ENCODE measurements around the gene DNAI1. TPM values are rescaled to one million over a fixed set of nuclear protein-coding genes. Genes with fewer than 3 reads are reported as not detected.
"Not testable (repeated sequence)": the region's sequence is repeated elsewhere in the genome, so short reads cannot be mapped to it uniquely, and the experiment has no call there.

Gene DNAI1
- total RNA-seq, 1 experiment from 2014 or later: not detected

DNA sequence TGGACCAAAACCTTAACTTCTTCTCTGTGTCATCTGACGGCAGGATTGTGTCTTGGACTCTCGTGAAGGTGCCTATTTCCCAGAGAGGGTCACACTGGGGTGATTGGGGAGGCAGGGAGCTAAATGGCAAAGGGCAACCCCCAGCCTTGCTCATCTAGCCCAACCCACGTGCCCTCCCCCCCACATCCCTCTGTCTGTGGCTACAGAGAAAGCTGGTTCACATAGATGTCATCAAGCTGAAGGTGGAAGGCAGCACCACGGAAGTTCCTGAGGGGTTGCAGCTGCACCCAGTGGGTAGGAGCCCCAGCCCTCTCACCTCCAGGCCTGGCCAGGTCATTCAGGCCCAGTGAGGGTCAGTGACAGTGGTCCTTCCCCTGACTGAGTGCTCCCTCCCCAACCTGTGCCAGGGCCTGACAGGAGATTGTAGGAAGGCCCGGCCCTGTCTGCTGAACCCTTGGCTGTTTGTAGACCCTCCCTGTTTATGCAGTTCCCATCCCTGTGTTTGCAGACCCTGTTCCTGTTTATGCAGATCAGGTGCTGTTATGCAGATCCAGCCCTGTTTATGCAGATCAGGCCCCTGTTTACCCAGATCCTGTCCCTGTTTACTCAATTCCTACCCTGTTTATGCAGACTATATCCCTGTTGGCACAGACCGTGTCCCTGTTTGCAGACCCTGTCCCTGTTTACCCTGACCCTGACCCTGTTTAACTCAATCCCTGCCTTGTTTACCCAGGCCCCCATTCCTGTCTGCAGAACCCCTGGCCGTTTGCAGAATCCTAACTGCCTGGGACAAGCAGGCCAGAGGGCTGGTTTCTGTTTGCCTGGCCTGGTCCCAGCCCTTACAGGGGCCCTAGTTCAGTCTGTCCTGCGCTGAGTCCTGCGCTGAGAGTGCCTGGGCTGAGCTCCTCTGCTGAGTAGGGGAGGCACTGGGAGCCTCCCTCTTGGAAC lies 53.8 kb downstream of the DNAI1 start:
- no peak for DNase-seq (ENCODE audit: low read depth)

DNA sequence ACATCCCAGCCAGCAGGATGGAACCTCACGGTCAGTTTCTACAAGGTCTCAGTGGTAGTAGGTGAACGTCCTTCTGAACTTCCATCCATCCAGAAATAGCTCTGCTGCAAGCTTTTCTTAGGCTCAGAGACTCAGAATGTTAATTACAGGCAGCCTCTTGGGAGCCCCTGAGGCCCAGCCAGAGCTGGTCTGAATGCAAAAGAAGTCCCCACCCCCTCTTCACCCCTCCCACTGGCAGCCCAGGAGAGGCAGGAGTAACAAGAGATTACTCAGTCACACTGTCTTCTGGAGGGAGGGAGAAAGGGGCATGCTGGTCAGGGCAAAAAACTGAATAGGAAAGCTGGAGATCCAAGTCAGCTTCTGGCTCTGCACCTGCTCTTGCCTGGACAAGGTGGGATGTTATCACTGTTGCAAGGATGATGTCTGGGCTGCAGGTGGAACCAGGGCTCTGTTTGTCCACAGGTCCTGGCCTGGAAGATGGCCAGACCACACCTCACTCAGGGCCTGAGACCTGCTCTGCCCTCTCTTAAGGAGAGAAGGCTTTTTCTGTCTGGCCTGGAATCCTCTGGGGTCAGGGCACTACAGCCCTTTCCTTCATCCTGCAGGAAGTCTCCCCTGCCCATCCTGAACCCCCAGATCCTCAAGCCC lies 55.1 kb downstream of the DNAI1 start:
- no peak for DNase-seq (ENCODE audit: low read depth)

DNA sequence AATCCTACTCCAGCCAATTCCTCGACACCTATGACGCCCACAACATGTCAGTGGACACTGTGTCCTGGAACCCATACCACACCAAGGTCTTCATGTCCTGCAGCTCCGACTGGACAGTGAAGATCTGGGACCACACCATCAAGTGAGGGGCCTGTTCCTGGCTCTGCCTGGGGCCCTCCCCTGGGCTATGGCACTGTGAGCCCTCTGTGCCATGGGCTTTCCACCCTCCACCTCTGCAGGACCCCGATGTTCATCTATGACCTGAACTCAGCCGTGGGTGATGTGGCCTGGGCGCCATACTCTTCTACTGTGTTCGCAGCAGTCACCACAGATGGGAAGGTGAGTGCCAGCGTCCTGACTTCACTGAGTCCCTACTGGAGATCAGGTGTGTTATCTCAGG lies 55.8 kb downstream of the DNAI1 start:
- no peak for DNase-seq (ENCODE audit: low read depth)

DNA sequence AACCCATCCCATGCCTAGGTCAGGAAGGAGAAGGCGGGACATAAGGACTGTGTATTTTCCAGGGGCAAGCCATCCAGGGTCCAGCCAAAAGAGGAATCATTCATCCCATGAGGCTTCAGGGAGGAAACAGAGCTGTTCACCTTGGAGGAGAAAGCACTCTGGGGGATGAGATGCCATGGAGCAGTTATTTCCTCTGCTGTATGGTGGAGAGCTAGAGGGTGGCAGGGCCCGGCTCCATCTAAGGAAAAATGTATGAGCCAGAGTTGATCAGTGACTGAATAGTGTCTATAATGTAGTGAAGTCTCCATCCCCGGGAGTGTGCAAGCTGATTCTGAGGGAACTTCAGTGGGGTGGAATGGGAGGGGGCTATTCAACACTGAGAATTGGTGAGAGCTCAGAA lies 56.2 kb downstream of the DNAI1 start:
- no peak for DNase-seq (ENCODE audit: low read depth)

DNA sequence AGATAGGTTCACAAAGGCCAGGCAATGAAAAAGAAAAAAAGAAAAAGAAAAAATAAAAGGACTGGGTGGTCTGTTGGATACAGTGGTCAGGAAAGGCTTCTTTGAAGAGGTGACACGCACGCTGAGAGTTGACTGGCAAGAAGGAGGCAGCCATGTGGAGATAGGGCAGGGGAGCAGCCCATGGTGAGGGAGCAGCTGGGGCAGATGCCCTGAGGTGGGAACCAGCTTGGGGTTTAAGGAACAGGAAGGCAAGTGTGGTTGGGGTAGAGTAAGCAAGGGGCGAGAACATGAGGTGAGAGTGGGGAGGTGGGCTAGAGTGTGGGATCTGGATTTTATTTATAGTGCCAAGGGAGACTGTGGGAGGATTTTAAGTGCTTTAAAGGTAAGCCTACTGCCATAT lies 57.4 kb downstream of the DNAI1 start:
- DNase-seq (ENCODE audit: low read depth): no peak

DNA sequence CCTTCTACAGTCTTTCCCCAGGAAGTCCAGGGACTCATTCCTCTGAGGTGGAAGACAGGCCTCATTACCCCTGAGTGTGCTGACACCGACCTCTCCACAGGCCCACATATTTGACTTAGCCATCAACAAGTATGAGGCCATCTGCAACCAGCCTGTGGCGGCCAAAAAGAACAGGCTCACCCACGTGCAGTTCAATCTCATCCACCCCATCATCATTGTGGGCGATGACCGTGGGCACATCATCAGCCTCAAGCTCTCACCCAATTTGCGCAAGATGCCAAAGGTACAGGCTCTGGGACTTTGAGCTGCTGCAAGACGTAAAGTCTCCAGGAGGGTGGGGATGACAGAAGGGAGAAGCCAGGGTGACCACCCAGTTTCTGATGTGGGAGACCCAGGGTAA lies 58.6 kb downstream of the DNAI1 start:
- no peak for DNase-seq (ENCODE audit: low read depth)

DNA sequence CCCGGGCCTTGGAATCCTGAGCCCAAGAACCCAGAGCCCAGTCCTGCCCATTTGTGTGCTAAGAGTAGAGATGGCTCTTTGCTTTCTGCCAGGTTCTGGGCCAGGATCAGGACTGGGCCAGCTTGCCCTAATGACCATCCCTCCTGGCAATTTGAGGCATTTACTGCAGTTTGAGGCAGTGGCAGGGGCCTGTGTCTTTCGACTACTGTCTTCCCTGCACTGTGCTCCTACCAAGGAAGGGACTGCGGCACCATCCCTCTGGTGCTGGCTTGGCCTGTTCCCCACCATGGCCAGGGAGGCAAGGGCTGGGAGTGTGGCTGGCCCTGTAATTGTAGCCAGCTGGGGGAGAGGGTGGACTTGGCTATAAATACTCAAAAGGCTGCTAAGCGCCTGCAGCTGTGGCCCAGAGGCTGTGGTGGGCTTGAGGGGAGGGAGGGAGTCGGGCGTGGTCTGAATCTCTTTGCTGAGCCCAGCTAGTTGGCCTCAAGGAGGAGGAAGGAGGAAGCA lies 59.6 kb downstream of the DNAI1 start:
- no peak for DNase-seq (ENCODE audit: low read depth)

DNA sequence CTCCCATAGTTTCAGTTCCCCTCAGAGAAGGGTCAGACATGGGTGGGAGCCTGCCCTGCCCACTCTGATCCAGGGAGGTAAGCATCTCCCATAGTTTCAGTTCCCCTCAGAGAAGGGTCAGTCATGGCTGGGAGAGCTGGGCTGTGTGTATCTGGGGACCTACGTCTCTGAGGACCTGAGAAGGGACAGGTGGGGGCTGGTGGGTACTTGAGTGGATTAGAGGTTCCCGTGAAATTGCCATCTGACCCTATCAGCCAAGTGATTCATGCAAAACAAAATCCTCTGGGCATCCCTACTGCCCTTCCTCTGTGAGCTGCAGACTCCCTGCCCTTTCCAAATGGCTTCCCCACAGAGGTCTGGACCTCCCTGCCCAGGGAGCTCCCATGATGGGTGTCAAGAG lies 60.3 kb downstream of the DNAI1 start:
- no peak for DNase-seq (ENCODE audit: low read depth)

DNA sequence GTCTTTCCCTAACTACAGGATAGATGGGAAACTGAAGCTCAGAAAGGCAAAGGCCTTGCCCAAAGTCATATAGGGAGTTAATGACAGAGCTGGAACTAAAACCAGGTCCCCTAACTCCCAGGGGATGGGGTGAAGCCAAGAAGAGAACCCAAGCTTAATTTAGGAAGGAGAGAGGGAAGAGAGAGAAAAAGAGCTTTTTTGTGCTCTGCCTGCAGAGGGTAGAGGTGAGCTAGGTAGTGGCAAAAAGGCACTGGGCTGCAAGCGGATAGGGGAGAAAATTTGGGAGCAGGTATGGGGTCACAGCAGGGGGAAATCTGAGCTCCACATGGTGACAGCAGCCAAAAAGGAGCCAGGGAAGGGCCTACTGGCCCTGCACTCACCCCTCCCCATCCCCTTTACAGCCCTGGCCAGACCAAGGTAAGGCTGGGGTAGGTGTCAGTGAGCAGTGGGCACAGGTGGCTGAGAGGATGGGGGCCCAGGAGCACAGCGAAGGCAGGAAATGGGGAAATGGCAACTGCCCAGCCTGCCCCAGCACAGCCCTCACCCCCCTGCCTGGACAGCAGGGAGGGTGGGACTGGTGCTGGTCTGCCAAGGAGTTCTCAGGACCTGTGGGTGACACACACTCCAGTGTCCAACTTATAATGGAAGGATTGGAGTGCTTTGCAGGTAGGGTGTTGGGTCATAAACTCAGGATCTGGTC lies 60.9 kb downstream of the DNAI1 start:
- no peak for DNase-seq (ENCODE audit: low read depth)

DNA sequence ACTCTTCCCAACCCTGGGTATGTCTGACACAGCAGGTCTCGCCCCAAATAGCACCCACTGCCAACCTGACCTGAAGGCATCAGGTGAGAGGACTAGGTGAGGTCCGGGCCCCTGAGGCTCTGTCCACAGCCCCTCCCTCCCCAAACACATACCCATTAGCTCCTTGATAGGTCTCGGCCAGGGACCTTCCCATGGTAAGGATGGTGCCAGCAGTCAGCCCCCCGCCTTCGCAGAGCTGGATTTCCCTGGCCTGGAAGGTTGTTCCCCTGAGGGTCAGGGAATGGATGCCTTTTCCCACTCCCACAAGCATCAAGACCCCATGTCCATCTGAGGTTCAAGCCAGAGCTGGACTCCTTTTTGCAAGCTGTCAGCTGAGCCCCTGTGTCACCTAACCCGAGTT lies 61.5 kb downstream of the DNAI1 start:
- no peak for DNase-seq (ENCODE audit: low read depth)

DNA sequence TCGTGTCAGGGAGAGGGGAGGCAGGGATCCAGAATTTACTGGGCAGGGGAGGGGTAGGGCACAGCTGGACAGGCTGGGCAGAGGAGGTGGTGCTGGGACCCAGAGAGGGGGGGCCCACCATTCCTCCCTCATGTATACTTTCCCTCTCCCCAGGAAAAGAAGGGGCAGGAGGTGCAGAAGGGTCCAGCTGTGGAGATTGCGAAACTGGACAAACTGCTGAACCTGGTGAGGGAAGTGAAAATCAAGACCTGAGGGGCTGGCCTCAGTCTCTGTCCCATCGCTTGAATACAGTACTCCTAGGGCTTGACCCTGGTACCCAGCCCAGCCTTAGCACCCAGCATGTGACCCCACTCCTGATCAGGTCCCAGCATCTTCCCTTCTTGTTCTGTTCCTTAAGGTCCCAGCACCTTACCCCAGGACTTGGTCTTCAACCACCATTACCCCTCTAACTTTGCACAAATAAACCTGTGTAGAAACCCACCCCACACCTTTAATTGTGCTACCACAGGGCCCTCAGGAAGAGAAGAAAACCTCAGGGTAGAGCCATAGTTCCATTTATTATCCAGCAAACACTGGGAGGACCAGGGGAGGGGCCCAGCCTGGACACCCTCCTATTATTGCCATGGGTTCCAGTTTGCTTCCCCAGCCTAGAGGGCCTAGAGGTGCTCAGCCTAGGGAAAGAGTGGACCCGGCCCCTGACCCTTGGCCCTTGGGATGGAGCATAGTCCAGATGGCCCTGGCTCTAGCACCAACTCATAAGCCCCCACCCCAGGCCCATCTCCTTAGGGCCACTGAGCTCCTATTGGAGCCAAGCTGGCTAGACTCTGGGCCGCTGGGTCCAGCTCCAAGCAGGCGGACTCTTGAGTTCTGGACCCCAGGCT lies 62.1 kb downstream of the DNAI1 start:
- DNase-seq (ENCODE audit: low read depth): no peak

DNA sequence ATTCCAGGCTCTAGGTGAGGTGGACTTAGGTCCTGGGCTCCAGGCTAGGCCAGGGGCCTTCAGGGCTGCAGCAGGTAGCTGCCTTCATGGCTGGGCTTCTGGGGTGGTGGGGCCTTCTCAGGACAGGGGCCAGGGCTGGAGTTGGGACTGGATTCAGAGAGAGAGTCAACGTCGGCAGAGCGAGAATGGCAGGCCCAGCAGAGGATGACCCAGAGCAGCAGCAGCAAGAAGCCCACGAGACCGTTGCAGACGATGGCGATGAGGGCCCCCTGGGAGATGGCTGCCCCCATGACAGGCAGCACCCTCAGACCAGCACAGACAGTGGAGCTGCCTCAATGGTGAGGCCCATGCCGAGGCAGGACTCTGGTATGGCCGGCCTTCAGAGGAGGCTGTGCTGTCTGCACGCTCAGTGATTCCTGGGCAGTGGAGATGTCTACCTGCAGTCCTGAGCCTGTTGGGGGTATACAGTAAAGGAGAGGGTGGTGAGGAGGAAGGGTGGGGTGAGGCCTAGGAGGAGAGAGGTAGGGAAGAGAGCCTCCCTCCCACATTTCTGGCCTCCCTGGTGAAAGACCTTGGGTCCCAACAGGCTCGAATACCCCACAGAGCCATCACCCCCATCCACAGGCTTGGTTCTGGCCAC lies 62.9 kb downstream of the DNAI1 start:
- no peak for DNase-seq (ENCODE audit: low read depth)

DNA sequence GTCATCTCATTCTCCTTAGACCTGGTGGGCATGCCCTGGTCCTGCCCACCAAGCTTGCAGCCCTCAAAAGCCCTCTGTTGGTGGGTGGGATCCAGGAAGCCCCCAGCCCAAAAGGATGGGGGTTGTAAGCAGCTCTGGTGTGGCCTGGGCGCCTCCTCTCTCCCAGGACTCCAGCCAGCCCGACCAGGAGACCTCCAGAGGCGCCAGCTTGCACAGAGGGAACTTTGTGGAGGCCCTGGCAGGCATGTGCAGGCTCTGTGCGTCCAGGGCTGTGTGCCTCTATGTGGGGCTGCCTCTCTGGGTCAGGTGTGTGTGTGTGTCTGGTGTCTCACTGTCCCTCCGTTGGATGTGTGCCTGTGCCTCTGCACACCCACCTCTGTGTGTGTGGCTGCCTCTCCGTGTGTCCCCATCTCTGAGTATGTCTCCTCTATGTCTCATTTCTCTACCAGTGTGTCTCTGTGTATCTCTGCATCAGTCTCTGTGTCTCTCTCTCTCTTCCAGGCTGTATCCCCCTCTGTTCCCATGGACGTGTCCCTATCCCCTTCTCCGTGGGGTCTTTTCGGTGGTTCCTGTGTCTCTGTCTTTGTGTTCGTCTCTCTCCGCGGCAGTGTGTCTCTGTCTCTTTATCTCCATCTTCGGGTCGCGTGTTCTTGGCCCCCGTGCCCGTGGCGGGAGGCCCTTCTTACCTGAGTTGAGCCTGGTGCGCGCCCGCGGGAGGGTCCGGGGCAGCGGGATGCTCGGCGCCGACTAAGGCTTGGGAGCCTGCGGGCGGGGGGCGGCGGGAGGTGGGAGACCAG lies 63.7 kb downstream of the DNAI1 start:
- no peak for DNase-seq (ENCODE audit: low read depth)

DNA sequence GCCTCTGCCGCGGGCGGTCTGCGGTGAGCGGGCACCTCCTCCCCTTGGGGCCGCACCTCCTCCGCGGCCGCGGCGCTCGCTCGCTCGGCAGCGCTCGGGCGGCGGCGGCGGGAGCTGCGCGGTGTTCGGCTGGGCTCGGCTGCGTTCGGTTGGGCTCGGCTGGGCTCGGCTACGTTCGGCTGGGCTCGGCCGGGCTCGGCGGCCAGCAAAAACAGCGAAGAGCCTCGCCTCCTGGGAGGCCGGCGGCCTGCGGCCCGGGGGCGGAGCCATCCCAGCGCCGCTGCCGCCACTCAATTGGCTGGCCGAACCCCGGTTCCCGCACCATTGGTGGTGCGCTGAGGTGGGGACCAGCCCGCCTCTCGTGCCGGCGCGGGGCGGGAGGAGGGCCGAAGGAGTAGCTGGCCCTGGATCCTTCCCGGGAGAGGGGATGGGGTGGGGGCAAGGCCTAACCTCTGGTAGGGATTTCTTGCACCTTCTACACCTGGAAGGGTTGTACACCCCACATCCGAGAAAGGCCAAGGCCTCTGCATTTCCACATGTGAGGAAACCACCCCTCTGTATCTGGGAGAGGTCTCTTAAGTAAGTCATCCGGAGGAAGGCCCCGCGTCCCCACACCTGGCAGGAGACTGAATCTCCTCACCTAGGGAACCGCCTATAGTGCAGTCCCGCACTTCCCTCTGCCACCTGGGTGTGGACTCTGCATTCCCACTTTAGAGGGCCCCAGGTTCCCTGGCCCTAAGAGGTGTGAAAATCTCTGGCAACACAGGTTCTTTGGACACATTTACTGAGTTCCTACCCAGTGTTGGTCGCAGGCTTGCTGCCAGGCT lies 64.6 kb downstream of the DNAI1 start, which contains the start of gene ENHO:
Gene ENHO (minus strand): TSS at position 20 of the 827 bp plus-strand sequence. CDS start 1,295 bp downstream, outside the sequence.
- peak; percentile 82 for DNase-seq (ENCODE audit: low read depth)

DNA sequence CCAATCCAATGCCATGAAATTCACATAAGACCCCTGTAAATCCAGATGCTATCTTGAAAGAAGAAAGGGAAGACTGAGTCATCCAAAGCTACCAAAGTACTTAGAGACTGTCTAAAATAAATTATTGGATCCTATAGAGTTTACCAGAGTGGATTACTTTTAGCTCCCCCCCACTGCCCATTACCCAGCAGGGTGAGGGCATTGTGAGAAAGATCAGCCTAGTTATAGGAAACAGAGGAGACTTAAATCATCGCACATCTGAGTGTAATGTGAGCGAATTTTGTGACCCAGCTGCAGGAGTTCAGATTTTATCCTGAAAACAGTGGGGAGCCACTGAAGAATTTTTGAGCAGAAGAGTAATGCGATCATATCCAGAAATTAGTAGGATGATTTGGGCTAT lies 65.7 kb downstream of the DNAI1 start:
- no peak for DNase-seq (ENCODE audit: low read depth)

DNA sequence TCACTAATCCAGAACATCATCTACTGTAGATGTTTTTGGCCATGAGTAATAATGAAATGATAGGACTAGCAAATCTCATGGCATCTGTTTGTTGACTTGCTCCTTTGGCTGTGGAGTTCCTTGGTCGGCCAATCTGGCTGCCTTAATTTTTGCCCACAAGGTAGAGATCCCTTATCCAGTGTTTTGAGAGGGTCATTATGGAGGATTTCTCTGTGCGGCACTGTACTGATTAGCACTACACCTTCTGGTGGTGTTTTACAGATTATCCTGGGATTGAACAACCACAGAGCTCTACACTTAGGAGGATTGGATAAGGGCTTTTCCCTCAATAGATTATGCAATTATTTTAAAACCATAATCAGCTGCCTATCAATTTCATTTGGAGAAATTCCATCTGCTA lies 67.4 kb downstream of the DNAI1 start:
- no peak for DNase-seq (ENCODE audit: low read depth)

DNA sequence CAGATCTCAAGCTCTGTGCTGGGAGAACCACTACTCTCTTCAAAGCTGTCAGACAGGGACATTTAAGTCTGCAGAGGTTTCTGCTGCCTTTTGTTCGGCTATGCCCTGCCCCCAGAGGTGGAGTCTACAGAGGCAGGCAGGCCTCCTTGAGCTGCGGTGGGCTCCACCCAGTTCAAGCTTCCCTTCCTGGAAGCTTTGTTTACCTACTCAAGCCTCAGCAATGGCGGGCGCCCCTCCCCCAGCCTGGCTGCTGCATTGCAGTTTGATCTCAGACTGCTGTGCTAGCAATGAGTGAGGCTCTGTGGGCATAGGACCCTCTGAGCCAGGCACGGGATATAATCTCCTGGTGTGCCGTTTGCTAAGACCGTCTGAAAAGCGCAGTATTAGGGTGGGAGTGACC lies 73.4 kb downstream of the DNAI1 start:
- DNase-seq (ENCODE audit: low read depth): not testable (repeated sequence)

DNA sequence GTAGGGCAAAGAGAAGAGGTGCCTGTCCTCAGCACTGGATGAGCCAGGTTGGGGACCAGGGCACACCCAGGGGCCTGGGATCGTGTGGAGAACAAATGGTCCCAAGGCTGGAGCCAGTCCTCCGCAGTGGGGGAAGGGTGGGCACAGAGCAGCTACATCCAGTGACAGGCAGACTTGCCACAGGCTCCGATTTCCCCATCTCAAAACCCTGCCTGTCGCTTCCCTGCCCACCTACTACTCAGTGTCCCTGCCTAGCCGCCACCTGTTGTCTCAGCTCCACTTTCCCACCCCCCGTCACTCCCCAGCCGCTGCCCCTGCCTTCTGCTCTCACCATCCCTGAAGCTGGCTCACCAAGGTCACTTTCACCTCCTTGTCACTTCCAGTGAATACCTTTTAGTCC lies 78.1 kb downstream of the DNAI1 start:
- DNase-seq (ENCODE audit: low read depth): no peak

DNA sequence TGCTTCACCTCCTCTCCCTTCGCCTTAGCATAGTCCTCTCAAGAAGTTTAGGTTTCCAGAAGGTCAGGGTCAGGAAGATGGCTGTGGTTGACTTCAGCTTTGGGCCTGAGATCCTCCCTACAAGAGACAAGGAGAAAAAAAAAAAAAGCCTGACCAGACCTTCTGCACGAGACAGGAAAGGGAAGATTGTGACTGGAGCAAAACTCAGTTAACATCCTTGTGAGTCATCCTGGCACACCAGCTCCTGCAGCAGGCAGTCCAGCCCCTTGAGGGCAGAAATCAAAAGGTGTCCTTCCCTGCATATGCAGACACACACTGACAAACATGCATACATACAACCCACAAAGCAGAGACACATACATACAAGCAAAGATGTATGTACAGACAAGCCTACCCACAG lies 82.2 kb downstream of the DNAI1 start:
- DNase-seq (ENCODE audit: low read depth): peak; percentile 70
